ENCODE data around the gene WNT5A. TPM values are rescaled to one million over a fixed set of nuclear protein-coding genes. Genes with fewer than 3 reads are reported as not detected.

Gene WNT5A
- total and polyA plus RNA-seq, 2 experiments from 2014 or later, result 18.4 to 113 TPM

DNA sequence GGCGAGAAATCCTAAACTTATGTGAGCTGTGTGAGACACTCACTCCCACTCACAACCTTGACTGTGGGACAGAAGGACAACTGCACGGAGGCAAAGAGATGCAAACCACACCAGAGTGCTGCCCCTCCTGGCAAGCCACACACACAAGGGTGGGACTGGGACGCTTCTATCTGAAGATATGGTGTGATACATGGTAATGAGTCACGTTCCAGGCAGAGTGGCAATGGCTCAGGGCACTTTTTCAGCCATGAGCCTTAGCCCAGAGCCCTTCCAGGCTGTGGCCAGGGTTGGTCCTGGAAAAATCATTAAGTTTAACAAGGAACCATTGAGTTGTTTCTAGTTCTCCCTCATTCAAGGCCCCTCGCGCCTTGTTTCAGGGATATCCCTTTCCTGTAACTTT is 56.1 kb downstream of the WNT5A start:
- Histone ChIP-seq H3K36me3 (no peaks in the 10 kb centered on the region), H3K4me1 (ENCODE audit: low read depth) (no peaks in the 10 kb centered on the region), H3K27ac (no peak overlapping the region), H3K27me3 (no peaks in the 10 kb centered on the region), H3K9me3 (ENCODE audit: low read depth) (no peaks in the 10 kb centered on the region), H3K4me3 (no peak overlapping the region)
- TF ChIP-seq, protein P1, sequence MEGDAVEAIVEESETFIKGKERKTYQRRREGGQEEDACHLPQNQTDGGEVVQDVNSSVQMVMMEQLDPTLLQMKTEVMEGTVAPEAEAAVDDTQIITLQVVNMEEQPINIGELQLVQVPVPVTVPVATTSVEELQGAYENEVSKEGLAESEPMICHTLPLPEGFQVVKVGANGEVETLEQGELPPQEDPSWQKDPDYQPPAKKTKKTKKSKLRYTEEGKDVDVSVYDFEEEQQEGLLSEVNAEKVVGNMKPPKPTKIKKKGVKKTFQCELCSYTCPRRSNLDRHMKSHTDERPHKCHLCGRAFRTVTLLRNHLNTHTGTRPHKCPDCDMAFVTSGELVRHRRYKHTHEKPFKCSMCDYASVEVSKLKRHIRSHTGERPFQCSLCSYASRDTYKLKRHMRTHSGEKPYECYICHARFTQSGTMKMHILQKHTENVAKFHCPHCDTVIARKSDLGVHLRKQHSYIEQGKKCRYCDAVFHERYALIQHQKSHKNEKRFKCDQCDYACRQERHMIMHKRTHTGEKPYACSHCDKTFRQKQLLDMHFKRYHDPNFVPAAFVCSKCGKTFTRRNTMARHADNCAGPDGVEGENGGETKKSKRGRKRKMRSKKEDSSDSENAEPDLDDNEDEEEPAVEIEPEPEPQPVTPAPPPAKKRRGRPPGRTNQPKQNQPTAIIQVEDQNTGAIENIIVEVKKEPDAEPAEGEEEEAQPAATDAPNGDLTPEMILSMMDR (IDR thresholded peaks at IDR 0.05; ENCODE audit: low read depth, low read length), result no peak
- DNase-seq (ENCODE audit: low read depth in 1 of 2, low spot score in 1 of 2), result no peak

- TF ChIP-seq, protein P1 (IDR thresholded peaks at IDR 0.05; ENCODE audit: low read depth, low read length), result no peak
- Histone ChIP-seq H3K4me3 (no peak overlapping the region), H3K9me3 (ENCODE audit: low read depth) (no peaks in the 10 kb centered on the region), H3K4me1 (ENCODE audit: low read depth) (no peaks in the 10 kb centered on the region), H3K36me3 (no peaks in the 10 kb centered on the region), H3K27me3 (no peaks in the 10 kb centered on the region), H3K27ac (no peak overlapping the region)
- DNase-seq (ENCODE audit: low read depth in 1 of 2, low spot score in 1 of 2), result no peak
Measured at GRCh38 chr3:55427739-55428138, 59.4 kb downstream of the WNT5A start.

- Histone ChIP-seq H3K4me3 (no peak overlapping the region), H3K27me3 (no peaks in the 10 kb centered on the region), H3K9me3 (ENCODE audit: low read depth) (no peaks in the 10 kb centered on the region), H3K36me3 (no peaks in the 10 kb centered on the region), H3K4me1 (ENCODE audit: low read depth) (no peaks in the 10 kb centered on the region), H3K27ac (no peak overlapping the region)
- no peak for DNase-seq (ENCODE audit: low read depth in 1 of 2, low spot score in 1 of 2)
- TF ChIP-seq, protein P1 (IDR thresholded peaks at IDR 0.05; ENCODE audit: low read depth, low read length), result no peak
Measured at GRCh38 chr3:55426486-55426885, 60.6 kb downstream of the WNT5A start.

DNA sequence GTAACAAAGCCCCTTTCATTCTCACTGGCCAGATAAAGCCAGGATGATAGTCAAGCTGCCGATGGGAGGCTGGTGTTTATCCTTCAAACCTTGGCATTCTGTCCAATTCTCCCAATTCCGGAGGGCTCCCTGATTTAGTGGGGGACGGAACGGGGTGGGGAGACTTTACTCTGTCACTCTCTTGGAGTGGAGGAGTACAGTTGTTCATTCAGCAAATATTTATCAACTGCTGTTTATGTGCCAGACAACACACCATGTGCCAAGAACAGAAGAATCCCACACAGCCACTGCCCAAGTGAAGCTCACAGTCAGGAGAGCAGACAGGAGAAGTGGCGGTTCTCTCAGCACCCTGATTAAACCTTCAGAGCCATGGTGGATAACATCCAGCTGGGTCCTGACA is 63.3 kb downstream of the WNT5A start:
- peak in 1 of 2 donors; percentile 6 for DNase-seq (ENCODE audit: low read depth in 1 of 2, low spot score in 1 of 2)
- no peaks in the 10 kb centered on the region for H3K9me3 ChIP-seq (ENCODE audit: low read depth)
- no peaks in the 10 kb centered on the region for H3K36me3 ChIP-seq
- no peaks in the 10 kb centered on the region for H3K27me3 ChIP-seq
- H3K4me3 ChIP-seq, result no peak overlapping the region
- TF ChIP-seq, protein P1 (IDR thresholded peaks at IDR 0.05; ENCODE audit: low read depth, low read length), result no peak
- H3K27ac ChIP-seq, result no peak overlapping the region
- H3K4me1 ChIP-seq (ENCODE audit: low read depth), result no peaks in the 10 kb centered on the region

GRCh38 chr3:55417211-55417610 is 69.9 kb downstream of the WNT5A start:
- TF ChIP-seq, protein P1 (IDR thresholded peaks at IDR 0.05; ENCODE audit: low read depth, low read length), result no peak
- H3K4me1 ChIP-seq (ENCODE audit: low read depth), result no peaks in the 10 kb centered on the region
- DNase-seq (ENCODE audit: low read depth in 1 of 2, low spot score in 1 of 2), result no peak
- no peak overlapping the region for H3K27ac ChIP-seq
- H3K4me3 ChIP-seq, result no peak overlapping the region
- H3K27me3 ChIP-seq, result no peaks in the 10 kb centered on the region
- no peaks in the 10 kb centered on the region for H3K9me3 ChIP-seq (ENCODE audit: low read depth)
- no peaks in the 10 kb centered on the region for H3K36me3 ChIP-seq

DNA sequence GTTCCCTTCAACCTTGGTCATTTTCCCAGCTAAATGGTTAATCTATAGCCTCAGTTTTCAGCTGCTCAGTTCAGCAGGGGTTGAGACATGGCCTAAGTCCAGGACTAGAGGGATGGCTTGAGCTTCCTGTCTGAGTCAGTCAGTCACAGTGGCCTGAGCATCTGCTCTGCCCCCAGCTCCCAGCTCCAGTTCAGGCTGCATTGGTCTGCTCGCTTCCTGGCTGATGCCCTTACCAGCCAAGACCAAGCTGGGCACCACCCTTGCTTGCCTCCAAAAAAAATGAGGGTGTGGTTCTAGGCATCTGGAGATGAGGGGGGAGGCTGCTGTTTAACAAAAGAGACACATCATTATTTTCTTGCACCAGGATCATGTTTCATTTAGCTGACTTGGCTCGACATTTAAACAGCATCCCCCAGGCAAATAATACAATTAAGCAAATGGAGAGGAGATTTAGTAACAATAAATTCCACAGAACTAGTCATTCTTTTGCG is 70.7 kb downstream of the WNT5A start:
- no peak overlapping the region for H3K4me3 ChIP-seq
- no peak overlapping the region for H3K27ac ChIP-seq
- no peaks in the 10 kb centered on the region for H3K4me1 ChIP-seq (ENCODE audit: low read depth)
- H3K9me3 ChIP-seq (ENCODE audit: low read depth), result no peaks in the 10 kb centered on the region
- no peaks in the 10 kb centered on the region for H3K36me3 ChIP-seq
- peak in 1 of 2 donors; percentile 66 for DNase-seq (ENCODE audit: low read depth in 1 of 2, low spot score in 1 of 2)
- no peaks in the 10 kb centered on the region for H3K27me3 ChIP-seq
- TF ChIP-seq, protein P1 (IDR thresholded peaks at IDR 0.05; ENCODE audit: low read depth, low read length), result no peak

Data from cardiac muscle cell (in vitro differentiated cells and primary cell).